Coronary artery (tissue), 2 donors: ENCODE measurements around the gene FPGS.

Experiments
- DNase-seq: peaks from one replicate; pipeline ENCODE4 v3.0.0-alpha.2; 2017; ENCODE audit warnings: low spot score
- H3K27ac ChIP-seq, 2 donors: fragments of 200-600 bp; sonication (generic); one replicate each; pipeline ENCODE4 v1.5.1; 2016 to 2019
- H3K4me3 ChIP-seq: fragments of 200-600 bp; sonication (generic); 2 replicates; pipeline ENCODE4 v1.5.1; 2016; ENCODE audit warnings: mild to moderate bottlenecking, moderate library complexity
- TF ChIP-seq, protein P1 (sequence below): fragments of 200-600 bp; sonication (generic); IDR thresholded peaks from one replicate; pipeline ENCODE4 v1.5.1; 2019; ENCODE audit warnings: antibody characterized with exemption

Gene FPGS

DNA sequence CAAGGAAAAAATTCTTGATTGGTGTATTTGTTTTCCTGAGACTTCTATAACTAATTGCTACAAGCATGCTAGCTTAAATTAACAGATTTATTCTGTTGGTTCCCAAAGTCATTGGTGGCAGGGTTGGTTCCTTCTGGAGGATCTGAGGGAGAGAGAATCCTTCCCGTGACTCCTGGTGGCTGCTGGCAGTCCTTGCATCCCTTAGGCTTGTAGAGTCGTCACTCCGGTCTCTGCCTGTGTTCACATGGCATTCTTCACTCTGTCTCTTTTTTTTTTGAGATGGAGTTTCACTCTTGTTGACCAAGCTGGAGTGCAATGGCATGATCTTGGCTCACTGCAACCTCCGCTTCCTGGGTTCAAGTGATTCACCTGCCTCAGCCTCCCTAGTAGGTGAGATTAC is 11.6 kb upstream of the FPGS start:
- no peak for DNase-seq
- no peak overlapping the region for H3K4me3 ChIP-seq
- H3K27ac ChIP-seq, result peak overlapping the region in 1 of 2 donors; percentile 15
- TF ChIP-seq, protein P1, sequence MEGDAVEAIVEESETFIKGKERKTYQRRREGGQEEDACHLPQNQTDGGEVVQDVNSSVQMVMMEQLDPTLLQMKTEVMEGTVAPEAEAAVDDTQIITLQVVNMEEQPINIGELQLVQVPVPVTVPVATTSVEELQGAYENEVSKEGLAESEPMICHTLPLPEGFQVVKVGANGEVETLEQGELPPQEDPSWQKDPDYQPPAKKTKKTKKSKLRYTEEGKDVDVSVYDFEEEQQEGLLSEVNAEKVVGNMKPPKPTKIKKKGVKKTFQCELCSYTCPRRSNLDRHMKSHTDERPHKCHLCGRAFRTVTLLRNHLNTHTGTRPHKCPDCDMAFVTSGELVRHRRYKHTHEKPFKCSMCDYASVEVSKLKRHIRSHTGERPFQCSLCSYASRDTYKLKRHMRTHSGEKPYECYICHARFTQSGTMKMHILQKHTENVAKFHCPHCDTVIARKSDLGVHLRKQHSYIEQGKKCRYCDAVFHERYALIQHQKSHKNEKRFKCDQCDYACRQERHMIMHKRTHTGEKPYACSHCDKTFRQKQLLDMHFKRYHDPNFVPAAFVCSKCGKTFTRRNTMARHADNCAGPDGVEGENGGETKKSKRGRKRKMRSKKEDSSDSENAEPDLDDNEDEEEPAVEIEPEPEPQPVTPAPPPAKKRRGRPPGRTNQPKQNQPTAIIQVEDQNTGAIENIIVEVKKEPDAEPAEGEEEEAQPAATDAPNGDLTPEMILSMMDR, result no peak

DNA sequence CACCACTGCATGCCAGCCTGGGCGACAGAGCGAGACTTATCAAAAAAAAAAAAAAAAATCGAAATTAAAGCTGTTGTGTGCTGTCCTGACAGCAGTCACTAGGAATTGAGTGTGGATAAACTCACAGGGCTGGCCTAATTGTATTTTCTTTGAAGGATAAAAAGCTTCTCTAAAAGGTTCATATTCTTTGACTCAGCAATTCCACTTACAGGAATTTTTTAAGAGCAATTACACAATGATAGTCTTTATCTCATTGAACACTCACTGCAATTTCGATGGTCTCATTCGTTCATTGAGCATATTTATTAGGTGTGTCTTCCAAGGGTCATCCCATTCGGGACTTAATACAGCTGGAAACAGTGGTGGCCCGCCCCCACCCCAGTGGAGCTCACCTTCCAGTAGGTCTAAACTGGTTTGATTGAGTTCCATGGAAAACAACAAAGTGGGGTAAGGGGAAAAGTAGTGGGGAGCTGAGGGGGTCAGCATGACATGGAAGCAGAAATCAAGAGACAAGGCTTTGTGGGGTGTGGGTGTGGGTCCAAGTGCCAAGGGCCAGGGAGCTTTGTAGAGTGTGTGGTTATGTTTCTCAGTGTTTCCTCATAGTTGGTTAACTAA is 10.2 kb upstream of the FPGS start:
- no peak overlapping the region for H3K27ac ChIP-seq
- TF ChIP-seq, protein P1, result no peak
- DNase-seq, result no peak
- no peak overlapping the region for H3K4me3 ChIP-seq

GRCh38 chr9:127793093-127793708 is 9.5 kb upstream of the FPGS start:
- DNase-seq, result no peak
- H3K27ac ChIP-seq, result peak overlapping the region in 1 of 2 donors; percentile 58
- no peak overlapping the region for H3K4me3 ChIP-seq
- TF ChIP-seq, protein P1, result no peak

DNA sequence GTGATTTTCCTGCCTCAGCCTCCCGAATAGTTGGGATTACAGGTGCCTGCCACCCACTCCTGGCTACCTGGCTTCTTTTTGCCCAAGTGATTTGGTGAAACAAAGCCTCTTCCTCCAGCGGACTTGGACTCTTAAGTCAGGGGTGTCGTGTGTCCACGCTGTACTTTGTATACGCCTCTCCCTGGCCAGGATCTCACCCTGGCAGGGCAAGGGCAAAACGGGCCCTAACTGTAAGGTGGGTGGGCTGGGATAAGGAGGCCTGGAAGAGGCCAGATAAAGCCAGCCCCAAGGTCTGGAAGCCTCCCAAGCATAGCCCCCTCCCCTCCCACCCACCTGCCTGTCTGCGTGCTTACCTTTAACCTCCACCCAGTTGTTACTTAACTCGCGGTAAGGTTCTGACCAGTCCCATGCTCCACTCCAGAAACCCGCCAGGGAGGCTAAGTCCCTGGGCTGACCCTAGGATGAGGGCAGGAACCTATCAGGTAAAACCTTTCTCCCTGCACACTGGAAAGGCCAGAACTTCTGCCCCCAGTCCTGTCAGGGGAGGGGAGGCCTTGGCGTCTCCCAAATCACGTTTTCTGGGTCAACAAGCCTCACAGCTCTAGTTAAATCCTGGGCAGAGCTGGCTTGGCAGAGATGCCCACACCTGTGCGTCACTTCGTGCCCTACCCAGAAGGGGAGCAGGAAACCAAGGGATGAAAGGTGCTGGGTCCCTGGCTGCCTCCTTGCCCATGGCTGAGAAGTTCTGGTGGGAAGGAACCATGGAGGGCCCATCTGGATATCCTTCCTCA is 8.5 kb upstream of the FPGS start:
- Histone ChIP-seq H3K4me3 (no peak overlapping the region), H3K27ac (peak overlapping the region in 1 of 2 donors; percentile 3)
- TF ChIP-seq, protein P1, result no peak
- peak; percentile 70 for DNase-seq

- DNase-seq, result peak; percentile 73
- TF ChIP-seq, protein P1, result no peak
- Histone ChIP-seq H3K27ac (no peak overlapping the region), H3K4me3 (no peak overlapping the region)
These were observed 6.4 kb upstream of the FPGS start for GRCh38 chr9:127796225-127796813.

GRCh38 chr9:127796852-127797370 is 5.8 kb upstream of the FPGS start:
- no peak for DNase-seq
- H3K27ac ChIP-seq, result no peak overlapping the region
- TF ChIP-seq, protein P1, result no peak
- H3K4me3 ChIP-seq, result no peak overlapping the region
